Natural killer cell (primary cell): ENCODE data around the gene SERP2. TPM values are rescaled to one million over a fixed set of nuclear protein-coding genes. Genes with fewer than 3 reads are reported as not detected.

Experiments used
- ATAC-seq, 3 donors: fragments of 150-1000 bp in 2 of 3; fragments of 200-7000 bp in 1 of 3; cut with Tn5 transposase; 1 replicate in 1 of 3; 2 replicates in 2 of 3; pipeline ENCODE4 v1.10.0; 2021; ENCODE audit warnings: mild to moderate bottlenecking in 2 of 3, moderate library complexity in 2 of 3
- DNase-seq, 2 donors: peaks; one replicate each; pipeline versions ENCODE4 v3.0.0 to v3.0.0-alpha.2; 2013 to 2021; ENCODE audit warnings: mixed read lengths in 1 of 2
- H3K27ac ChIP-seq: one replicate; pipeline ENCODE4 v1.5.1; 2013; ENCODE audit warnings: mild to moderate bottlenecking, low read length
- H3K27me3 ChIP-seq: one replicate; pipeline ENCODE4 v1.6.1; 2013; ENCODE audit warnings: low read length; ENCODE audit not compliant: control insufficient read depth, insufficient read depth
- H3K36me3 ChIP-seq: one replicate; pipeline ENCODE4 v1.6.1; 2013; ENCODE audit warnings: low read length; ENCODE audit not compliant: control insufficient read depth, insufficient read depth
- H3K4me1 ChIP-seq: one replicate; pipeline ENCODE4 v1.6.1; 2013; ENCODE audit warnings: low read length; ENCODE audit not compliant: control insufficient read depth, insufficient read depth
- H3K4me3 ChIP-seq: one replicate; pipeline ENCODE4 v1.5.1; 2013; ENCODE audit warnings: low read length
- H3K9me3 ChIP-seq: one replicate; pipeline ENCODE4 v1.6.1; 2013; ENCODE audit warnings: low read length; ENCODE audit not compliant: control insufficient read depth, insufficient read depth
- H3K27ac Mint-ChIP-seq, 2 donors: one replicate each; pipeline ENCODE4 v1.8.0; 2022; ENCODE audit warnings: mild to moderate bottlenecking in 2 of 2, mixed read lengths in 2 of 2, moderate library complexity in 1 of 2
- H3K27me3 Mint-ChIP-seq, 2 donors: one replicate each; pipeline ENCODE4 v1.8.0; 2022; ENCODE audit warnings: low read depth in 2 of 2, mixed read lengths in 2 of 2
- H3K36me3 Mint-ChIP-seq: one replicate; pipeline ENCODE4 v1.8.0; 2022; ENCODE audit warnings: mixed read lengths
- H3K4me1 Mint-ChIP-seq, 2 donors: one replicate each; pipeline ENCODE4 v1.8.0; 2022; ENCODE audit warnings: mixed read lengths in 2 of 2
- H3K4me3 Mint-ChIP-seq: one replicate; pipeline ENCODE4 v1.8.0; 2022; ENCODE audit warnings: mild to moderate bottlenecking, moderate library complexity, mixed read lengths
- H3K9me3 Mint-ChIP-seq, 2 donors: one replicate each; pipeline ENCODE4 v1.8.0; 2022; ENCODE audit warnings: mixed read lengths in 2 of 2
- CTCF ChIP-seq: fragments of 200-600 bp; IDR thresholded peaks from one replicate; pipeline ENCODE4 v1.8.0; 2022; ENCODE audit warnings: antibody characterized with exemption
- WGBS: methylation state at CpG from one replicate; pipeline ENCODE4 v1.1.7; 2013; ENCODE audit warnings: missing lambda C conversion rate; ENCODE audit not compliant: insufficient coverage; 5-methylcytosine and 5-hydroxymethylcytosine counted together
- intact Hi-C: fragments of 100-400 bp; cut with micrococcal nuclease; formaldehyde crosslinking; loops from one replicate; pipeline ENCODE4 v1.14.2; 2022
- total RNA-seq, 4 donors: library from RNA; stranded (reverse); fragments of 120-200 nt in 1 of 4; gene quantifications; one replicate each; pipeline versions ENCODE4 v1.2.3 to v1.2.4, GENCODE V29; 2013 to 2022

The SERP2 gene
- total RNA-seq, 3 donors from 2014 or later (not counting 1 experiment from before 2014, with no cell fraction given): 2.0 to 4.1 (median 3.2) TPM

GRCh38 chr13:44368599-44369368, 4.8 kb upstream of the SERP2 start:
- Mint-ChIP-seq H3K27ac (peak overlapping the region in 1 of 2 donors; percentile 15), H3K36me3 (no peaks in the 10 kb centered on the region), H3K4me3 (no peak overlapping the region), H3K27me3 (peaks cover 0 to 7% of the 10 kb centered on the region in 2 donors), H3K9me3 (no peaks in the 10 kb centered on the region), H3K4me1 (peaks cover 7 to 13% of the 10 kb centered on the region in 2 donors)
- Histone ChIP-seq H3K27me3 (no peaks in the 10 kb centered on the region), H3K36me3 (no peaks in the 10 kb centered on the region), H3K27ac (no peak overlapping the region), H3K4me3 (no peak overlapping the region), H3K4me1 (no peaks in the 10 kb centered on the region), H3K9me3 (no peaks in the 10 kb centered on the region)
- intact Hi-C loops: no loop called here
- ATAC-seq (peak; percentile 14 to 68 (median 27)), DNase-seq (no peak)
- 92% methylated on average over 2 of the region's 5 CpGs for WGBS
- no peak for TF ChIP-seq CTCF

- no peak overlapping the region for H3K27ac Mint-ChIP-seq
- no peaks in the 10 kb centered on the region for H3K9me3 Mint-ChIP-seq
- Histone ChIP-seq H3K36me3 (no peaks in the 10 kb centered on the region), H3K4me1 (peaks cover 5% of the 10 kb centered on the region), H3K27ac (no peak overlapping the region), H3K27me3 (no peaks in the 10 kb centered on the region), H3K9me3 (no peaks in the 10 kb centered on the region), H3K4me3 (no peak overlapping the region)
- intact Hi-C loops: no loop called here
- H3K4me3 Mint-ChIP-seq: peak overlapping the region; percentile 28
- ATAC-seq (no peak), DNase-seq (no peak)
- H3K36me3 Mint-ChIP-seq: no peaks in the 10 kb centered on the region
- no peak for TF ChIP-seq CTCF
- H3K4me1 Mint-ChIP-seq: peaks cover 12 to 19% of the 10 kb centered on the region in 2 donors
- WGBS: 88% methylated on average over 3 of the region's 3 CpGs
- H3K27me3 Mint-ChIP-seq: peaks cover 0 to 11% of the 10 kb centered on the region in 2 donors
These were observed 2.2 kb upstream of the SERP2 start for GRCh38 chr13:44371421-44371820.

GRCh38 chr13:44373247-44373600, 400 bp upstream of the SERP2 start:
- intact Hi-C loops: no loop called here
- peaks cover 0 to 11% of the 10 kb centered on the region in 2 donors for H3K27me3 Mint-ChIP-seq
- Histone ChIP-seq H3K36me3 (no peaks in the 10 kb centered on the region), H3K4me3 (no peak overlapping the region), H3K4me1 (peaks cover 5% of the 10 kb centered on the region), H3K27me3 (no peaks in the 10 kb centered on the region), H3K9me3 (no peaks in the 10 kb centered on the region), H3K27ac (no peak overlapping the region)
- WGBS: 73% methylated on average over 29 of the region's 29 CpGs
- H3K9me3 Mint-ChIP-seq: no peaks in the 10 kb centered on the region
- ATAC-seq (no peak), DNase-seq (no peak)
- no peaks in the 10 kb centered on the region for H3K36me3 Mint-ChIP-seq
- peaks cover 12 to 19% of the 10 kb centered on the region in 2 donors for H3K4me1 Mint-ChIP-seq
- no peak for TF ChIP-seq CTCF
- peak overlapping the region; percentile 79 for H3K4me3 Mint-ChIP-seq
- H3K27ac Mint-ChIP-seq: peak overlapping the region in 1 of 2 donors; percentile 45

GRCh38 chr13:44374348-44374712, 706 bp downstream of the SERP2 start:
- Mint-ChIP-seq H3K27me3 (peaks cover 0 to 8% of the 10 kb centered on the region in 2 donors), H3K4me1 (peaks cover 7 to 13% of the 10 kb centered on the region in 2 donors), H3K9me3 (no peaks in the 10 kb centered on the region), H3K4me3 (peak overlapping the region; percentile 65), H3K36me3 (no peaks in the 10 kb centered on the region), H3K27ac (peak overlapping the region in 1 of 2 donors; percentile 68)
- WGBS: 83% methylated on average over 9 of the region's 10 CpGs
- no peaks in the 10 kb centered on the region for H3K36me3 ChIP-seq
- TF ChIP-seq CTCF: no peak
- H3K4me1 ChIP-seq: peaks cover 5% of the 10 kb centered on the region
- no peaks in the 10 kb centered on the region for H3K27me3 ChIP-seq
- DNase-seq (no peak), ATAC-seq (no peak)
- no peak overlapping the region for H3K4me3 ChIP-seq
- H3K27ac ChIP-seq: no peak overlapping the region
- intact Hi-C loops: no loop called here
- no peaks in the 10 kb centered on the region for H3K9me3 ChIP-seq
